ENCODE data around the gene CYP21A2. TPM values are rescaled to one million over a fixed set of nuclear protein-coding genes. Genes with fewer than 3 reads are reported as not detected.
A peak's percentile ranks its signal among the peaks of the same experiment; 100 is the strongest.

Gene CYP21A2
- total and polyA plus RNA-seq, 2 of the 8 experiments (the other 6 are each of a cell fraction or from before 2014, with no cell fraction given): 0.22 to 0.23 TPM

GRCh38 chr6:32087574-32088486 lies 49.6 kb downstream of the CYP21A2 start:
- H2BK5ac ChIP-seq (ENCODE audit: low read depth, low read length): no peak overlapping the region; the same call in 1 of the 2 replicates
- no peak overlapping the region for H2BK120ac ChIP-seq (replicated peaks; ENCODE audit: low read depth, low read length)
- H3K79me1 ChIP-seq (ENCODE audit: low read depth, low read length): no peaks in the 10 kb centered on the region
- DNase-seq (ENCODE audit: low read depth in 1 of 2, low spot score in 2 of 2): peak; percentile 73 to 92
- H4K91ac ChIP-seq (replicated peaks; ENCODE audit: insufficient read length, low read length): no peak overlapping the region
- H3K23ac ChIP-seq (ENCODE audit: insufficient read length): no peak overlapping the region
- CTCF ChIA-PET (ENCODE audit: partially characterized antibody): interaction anchor here (0.5 to 7.5 kb wide), 14 partner anchors 10 to 212 kb away, joined by 3 to 61 read pairs (median 4); no protein-coding TSS in a partner anchor
- peak overlapping the region; percentile 39 to 66; a peak in 3 of 4 replicates for H3K4me2 ChIP-seq (ENCODE audit: insufficient read depth in 1 of 2, low read depth in 2 of 2, low read length in 2 of 2)
- peak overlapping the region; percentile 61; the same call in 1 of the 2 replicates for H2AFZ ChIP-seq (ENCODE audit: low read length)
- no peaks in the 10 kb centered on the region for H3K9me3 ChIP-seq (ENCODE audit: insufficient read depth in 2 of 2, low read depth in 1 of 2, low read length in 1 of 2)
- H3K56ac ChIP-seq (replicated peaks; ENCODE audit: insufficient read length, low read depth, low read length): no peak overlapping the region
- peaks cover 0 to 13% (median 11%) of the 10 kb centered on the region in 4 experiments; a peak in 5 of 7 replicates for H3K27me3 ChIP-seq (replicated peaks in 1 of 4; ENCODE audit: control insufficient read depth in 3 of 4, extremely low read depth in 1 of 4, insufficient read depth in 3 of 4, low read length in 3 of 4)
- no peak overlapping the region for H3K14ac ChIP-seq (ENCODE audit: insufficient read length)
- H3K4ac ChIP-seq (replicated peaks; ENCODE audit: insufficient read length, low read depth, low read length): no peak overlapping the region
- no peaks in the 10 kb centered on the region for H4K20me1 ChIP-seq (replicated peaks in 1 of 2; ENCODE audit: control insufficient read depth in 1 of 2, insufficient read depth in 2 of 2, low read length in 2 of 2)
- POLR2A ChIA-PET (ENCODE audit: partially characterized antibody): interaction anchor here (0.8 to 2.2 kb wide), 10 partner anchors 12 to 89 kb away, joined by 3 to 7 read pairs (median 4); partner anchors contain the start of genes AGPAT1, ATF6B, PRRT1 and TNXB
- FAIRE-seq: no peak
- H2BK20ac ChIP-seq (ENCODE audit: low read length): no peak overlapping the region
- no peaks in the 10 kb centered on the region; the same call in 1 of the 2 replicates for H3K23me2 ChIP-seq (ENCODE audit: low read depth, low read length)
- H3K27ac ChIP-seq (ENCODE audit: low read depth, low read length): no peak overlapping the region
- no peak overlapping the region for H2AK5ac ChIP-seq (ENCODE audit: low read depth, low read length)
- peak overlapping the region; percentile 95 for H3K18ac ChIP-seq (ENCODE audit: extremely low read depth, low read length)
- 41% methylated on average over 8 of the region's 50 CpGs; no CpG with 5 or more reads in 1 of the 2 experiments for WGBS, 2 experiments (ENCODE audit: extremely low coverage in 1 of 2, insufficient coverage in 1 of 2, insufficient read length in 1 of 2, insufficient replicate concordance in 2 of 2, low coverage in 1 of 2, low lambda C conversion rate in 2 of 2, missing lambda C conversion rate in 1 of 2)
- peak overlapping the region; percentile 92 for H4K8ac ChIP-seq (ENCODE audit: extremely low read depth, insufficient read depth, low read length)
- peaks cover 0 to 16% (median 7%) of the 10 kb centered on the region in 4 experiments; a peak in 5 of 7 replicates for H3K4me1 ChIP-seq (replicated peaks in 1 of 4; ENCODE audit: control insufficient read depth in 3 of 4, insufficient read depth in 4 of 4, low read length in 3 of 4)
- peak overlapping the region; percentile 53; the same call in 1 of the 2 replicates for H2BK15ac ChIP-seq (ENCODE audit: low read length)
- H3K36me3 ChIP-seq (ENCODE audit: control insufficient read depth in 2 of 4, insufficient read depth in 4 of 4, low read length in 3 of 4): no peaks in the 10 kb centered on the region
- H4K5ac ChIP-seq (ENCODE audit: insufficient read length, low read depth, low read length): no peak overlapping the region
- 0 out of 2 replicates have a peak overlapping the region, but pooled peaks have one; percentile 71 for H2BK12ac ChIP-seq (ENCODE audit: low read depth, low read length)
- H3K4me3 ChIP-seq (ENCODE audit: extremely low read depth in 1 of 4, insufficient read depth in 2 of 4, low read depth in 3 of 4, low read length in 4 of 4): peak overlapping the region; percentile 12 to 60 (median 28)
- H3K79me2 ChIP-seq (ENCODE audit: control insufficient read depth in 1 of 2, insufficient read depth in 2 of 2, low read length in 2 of 2): no peaks in the 10 kb centered on the region
- peak overlapping the region in 2 of 4 experiments; percentile 48 to 63; a peak in 4 of 7 replicates for H3K9ac ChIP-seq (replicated peaks in 1 of 4; ENCODE audit: extremely low read depth in 1 of 4, low read depth in 3 of 4, low read length in 3 of 4)
- TF ChIP-seq NRF1 (IDR thresholded peaks at IDR 0.05; ENCODE audit: low read depth, low read length) (no peak), KDM5A (IDR thresholded peaks at IDR 0.05; ENCODE audit: low read length) (no peak), BACH1 (IDR thresholded peaks at IDR 0.05; ENCODE audit: low read length) (peak; percentile 44; the same call in 1 of the 2 replicates), JUN (IDR thresholded peaks at IDR 0.05; ENCODE audit: low read depth, low read length) (no peak), CTCF (IDR thresholded peaks at IDR 0.05; ENCODE audit: control extremely low read depth in 1 of 3, insufficient read depth in 1 of 3, low read depth in 1 of 3, low read length in 3 of 3) (peak in 2 of 3 experiments; percentile 68 to 83; a peak in 3 of 4 replicates), HDAC6 (IDR thresholded peaks at IDR 0.05; ENCODE audit: low read depth, low read length) (no peak), RBBP5 (IDR thresholded peaks at IDR 0.05; ENCODE audit: borderline replicate concordance, low read depth, low read length) (no peak)
